ENCODE measurements around the gene DENND1C.

The DENND1C gene

GRCh38 chr19:6503407-6504201 lies 22.0 kb upstream of the DENND1C start:
- H3K4me3 ChIP-seq (ENCODE audit: low read depth, low read length), result no peak overlapping the region
- TF ChIP-seq CTCF (IDR thresholded peaks at IDR 0.05; ENCODE audit: low read depth, low read length), result no peak
- DNase-seq (ENCODE audit: low read depth, low spot score), result no peak
- in situ Hi-C loops (cut with HindIII; ENCODE audit: low sequenced_read_pairs), result no loop called here

GRCh38 chr19:6501740-6502648 lies 20.4 kb upstream of the DENND1C start, which contains the start of gene TUBB4A:
TUBB4A (minus strand) TSS chr19:6502309; CDS start chr19:6502212, 97 bp downstream.
- no peak within 1 kb of the TSS for H3K4me3 ChIP-seq (ENCODE audit: low read depth, low read length)
- no peak for DNase-seq (ENCODE audit: low read depth, low spot score)
- no peak for TF ChIP-seq CTCF (IDR thresholded peaks at IDR 0.05; ENCODE audit: low read depth, low read length)
- in situ Hi-C loops (cut with HindIII; ENCODE audit: low sequenced_read_pairs), result no loop called here

- no peak for DNase-seq (ENCODE audit: low read depth, low spot score)
- TF ChIP-seq CTCF (IDR thresholded peaks at IDR 0.05; ENCODE audit: low read depth, low read length), result no peak
- in situ Hi-C loops (cut with HindIII; ENCODE audit: low sequenced_read_pairs), result no loop called here
- H3K4me3 ChIP-seq (ENCODE audit: low read depth, low read length), result no peak overlapping the region
Measured at GRCh38 chr19:6500837-6501739, 19.5 kb upstream of the DENND1C start.

- in situ Hi-C loops (cut with HindIII; ENCODE audit: low sequenced_read_pairs), result no loop called here
- no peak overlapping the region for H3K4me3 ChIP-seq (ENCODE audit: low read depth, low read length)
- no peak for TF ChIP-seq CTCF (IDR thresholded peaks at IDR 0.05; ENCODE audit: low read depth, low read length)
- no peak for DNase-seq (ENCODE audit: low read depth, low spot score)
Measured at GRCh38 chr19:6499052-6499790, 17.6 kb upstream of the DENND1C start.

GRCh38 chr19:6498294-6499036 lies 16.9 kb upstream of the DENND1C start:
- DNase-seq (ENCODE audit: low read depth, low spot score), result no peak
- in situ Hi-C loops (cut with HindIII; ENCODE audit: low sequenced_read_pairs), result no loop called here
- TF ChIP-seq CTCF (IDR thresholded peaks at IDR 0.05; ENCODE audit: low read depth, low read length), result no peak

More at GRCh38 chr19:6498294-6499036, 16.9 kb upstream of the DENND1C start:
- H3K4me3 ChIP-seq (ENCODE audit: low read depth, low read length), result no peak overlapping the region
